ENCODE measurements around the gene UPP2. TPM values are rescaled to one million over a fixed set of nuclear protein-coding genes. Genes with fewer than 3 reads are reported as not detected.

Gene UPP2
- polyA plus RNA-seq (2011; rRNA removed) (not detected in 2 replicates), polyA minus RNA-seq (2011; rRNA and poly(A)+ RNA removed) (not detected in 2 replicates)

- H3K4me3 ChIP-seq (ENCODE audit: low read depth, low read length): no peak within 1 kb of the TSS
- H3K27me3 ChIP-seq (ENCODE audit: control insufficient read depth, insufficient read depth, low read length): no peaks in the 10 kb centered on the region
- no peaks in the 10 kb centered on the region for H3K9me3 ChIP-seq (ENCODE audit: control insufficient read depth, insufficient read depth, low read length)
- DNase-seq (ENCODE audit: low read depth, low spot score): no peak
- ChIA-PET POLR2A (no interaction called here), CTCF (no interaction called here)
- TF ChIP-seq CTCF (IDR thresholded peaks at IDR 0.05; ENCODE audit: low read depth, low read length): no peak
- no peak within 1 kb of the TSS for H3K27ac ChIP-seq (ENCODE audit: low read depth, low read length)
These were observed at the start of gene UPP2 for GRCh38 chr2:158101384-158101926. TSS of gene UPP2 (plus strand) at chr2:158101876. CDS start at chr2:158102064, 188 bp downstream.

GRCh38 chr2:158052761-158053160, 48.9 kb upstream of the UPP2 start:
- no peak overlapping the region for H3K4me3 ChIP-seq (ENCODE audit: low read depth, low read length)
- CTCF ChIA-PET: interaction anchor here (0.9 to 1.5 kb wide), 2 partner anchors 29 to 701 kb away, joined by 3 to 8 read pairs; no protein-coding TSS in a partner anchor
- TF ChIP-seq CTCF (IDR thresholded peaks at IDR 0.05; ENCODE audit: low read depth, low read length): no peak
- no peak for DNase-seq (ENCODE audit: low read depth, low spot score)
- H3K27ac ChIP-seq (ENCODE audit: low read depth, low read length): no peak overlapping the region
- POLR2A ChIA-PET: no interaction called here
- peaks cover 3% of the 10 kb centered on the region for H3K27me3 ChIP-seq (ENCODE audit: control insufficient read depth, insufficient read depth, low read length)
- H3K9me3 ChIP-seq (ENCODE audit: control insufficient read depth, insufficient read depth, low read length): no peaks in the 10 kb centered on the region

- Histone ChIP-seq H3K4me3 (ENCODE audit: low read depth, low read length) (no peak overlapping the region), H3K27ac (ENCODE audit: low read depth, low read length) (no peak overlapping the region), H3K9me3 (ENCODE audit: control insufficient read depth, insufficient read depth, low read length) (no peaks in the 10 kb centered on the region), H3K27me3 (ENCODE audit: control insufficient read depth, insufficient read depth, low read length) (no peaks in the 10 kb centered on the region)
- POLR2A ChIA-PET: no interaction called here
- TF ChIP-seq CTCF (IDR thresholded peaks at IDR 0.05; ENCODE audit: low read depth, low read length): no peak
- no peak for DNase-seq (ENCODE audit: low read depth, low spot score)
- CTCF ChIA-PET: no interaction called here
These were observed 44.8 kb upstream of the UPP2 start for GRCh38 chr2:158056875-158057274.

- H3K9me3 ChIP-seq (ENCODE audit: control insufficient read depth, insufficient read depth, low read length): no peaks in the 10 kb centered on the region
- TF ChIP-seq CTCF (IDR thresholded peaks at IDR 0.05; ENCODE audit: low read depth, low read length): no peak
- no peak for DNase-seq (ENCODE audit: low read depth, low spot score)
- no peak overlapping the region for H3K4me3 ChIP-seq (ENCODE audit: low read depth, low read length)
- no peak overlapping the region for H3K27ac ChIP-seq (ENCODE audit: low read depth, low read length)
- ChIA-PET POLR2A (no interaction called here), CTCF (interaction anchor here (1.6 kb wide), 1 partner anchor 36 kb away, joined by 4 read pairs; no protein-coding TSS in a partner anchor)
- no peaks in the 10 kb centered on the region for H3K27me3 ChIP-seq (ENCODE audit: control insufficient read depth, insufficient read depth, low read length)
These were observed 41.4 kb upstream of the UPP2 start for GRCh38 chr2:158060160-158060834.

GRCh38 chr2:158060835-158061435, 40.7 kb upstream of the UPP2 start:
- ChIA-PET POLR2A (no interaction called here), CTCF (interaction anchor here (0.9 to 1.6 kb wide), 2 partner anchors 37 to 693 kb away, joined by 3 to 4 read pairs; no protein-coding TSS in a partner anchor)
- no peaks in the 10 kb centered on the region for H3K9me3 ChIP-seq (ENCODE audit: control insufficient read depth, insufficient read depth, low read length)
- no peak overlapping the region for H3K4me3 ChIP-seq (ENCODE audit: low read depth, low read length)
- no peak overlapping the region for H3K27ac ChIP-seq (ENCODE audit: low read depth, low read length)
- no peak for DNase-seq (ENCODE audit: low read depth, low spot score)
- H3K27me3 ChIP-seq (ENCODE audit: control insufficient read depth, insufficient read depth, low read length): no peaks in the 10 kb centered on the region
- no peak for TF ChIP-seq CTCF (IDR thresholded peaks at IDR 0.05; ENCODE audit: low read depth, low read length)

Data from AG04450 (cell line).